ENCODE results near the gene TSPAN2. TPM values are rescaled to one million over a fixed set of nuclear protein-coding genes. Genes with fewer than 3 reads are reported as not detected.

Gene TSPAN2
- total and polyA plus RNA-seq, 9 of the 15 experiments (the other 6 are each of a cell fraction or from before 2014, with no cell fraction given) = not detected

GRCh38 chr1:115031595-115031994 is 57.7 kb downstream of the TSPAN2 start (continued):
- TF ChIP-seq RHOXF2B (CRISPR knock-in tag; conservative IDR thresholded peaks at IDR 0.05) (no peak), TFAP4 (CRISPR knock-in tag; IDR thresholded peaks at IDR 0.05; ENCODE audit: borderline replicate concordance) (no peak), THAP7 (CRISPR knock-in tag; IDR thresholded peaks at IDR 0.05) (no peak), DDX20 (tag; IDR thresholded peaks at IDR 0.05; ENCODE audit: low read depth) (no peak), ZNF197 (CRISPR knock-in tag; IDR thresholded peaks at IDR 0.05; ENCODE audit: low read depth) (no peak), ZNF408 (CRISPR knock-in tag; IDR thresholded peaks at IDR 0.05; ENCODE audit: low read depth) (no peak), ZNF174 (CRISPR knock-in tag; IDR thresholded peaks at IDR 0.05) (no peak)

GRCh38 chr1:115029526-115029925 is 59.8 kb downstream of the TSPAN2 start, which contains the start of gene TSHB:
Gene TSHB, plus strand, starts transcription at chr1:115029826. Its CDS starts 3,537 bp downstream, at chr1:115033363.
- BruUV-seq (replicated peaks) = no TSS peak
- Histone ChIP-seq H3K79me2 (ENCODE audit: control insufficient read depth, insufficient read depth, low read length) (no peaks in the 10 kb centered on the region), H3K4me1 (replicated peaks in 1 of 2; ENCODE audit: control insufficient read depth in 2 of 2, insufficient read depth in 2 of 2, low read length in 2 of 2) (no peaks in the 10 kb centered on the region), H2AFZ (ENCODE audit: low read depth, low read length) (no peak within 1 kb of the TSS), H3K4me2 (ENCODE audit: insufficient read depth, low read length) (no peak within 1 kb of the TSS), H4K20me1 (replicated peaks; ENCODE audit: control insufficient read depth, insufficient read depth, low read length) (no peaks in the 10 kb centered on the region), H3K27ac (ENCODE audit: extremely low read depth, low read depth, low read length) (no peak within 1 kb of the TSS), H3K9me1 (ENCODE audit: control insufficient read depth, insufficient read depth, low read length) (no peaks in the 10 kb centered on the region), H3K9ac (ENCODE audit: insufficient read depth in 1 of 2, low read depth in 2 of 2, low read length in 2 of 2) (no peak within 1 kb of the TSS), H3K27me3 (ENCODE audit: control insufficient read depth in 2 of 2, insufficient read depth in 2 of 2, low read length in 2 of 2) (no peaks in the 10 kb centered on the region), H3K36me3 (ENCODE audit: control insufficient read depth, insufficient read depth, low read length) (no peaks in the 10 kb centered on the region), H3K9me3 (replicated peaks; ENCODE audit: control insufficient read depth, insufficient read depth, low read depth, low read length) (no peaks in the 10 kb centered on the region), H3K4me3 (no peak within 1 kb of the TSS)
- ATAC-seq (no peak), DNase-seq (ENCODE audit: extremely low read depth in 1 of 4, low spot score in 3 of 4) (no peak), FAIRE-seq (no peak)
- intact Hi-C loops (cut with micrococcal nuclease) = no loop called here
- ChIA-PET CTCF (ENCODE audit: low intra/inter-chr PET ratio) (no interaction called here), POLR2A (no interaction called here)
- in situ Hi-C loops (cut with MboI) = no loop called here
- TF ChIP-seq E2F8 (IDR thresholded peaks at IDR 0.05; ENCODE audit: low read depth, partially characterized antibody) (no peak), SREBF1 (IDR thresholded peaks at IDR 0.05; ENCODE audit: borderline replicate concordance, low read depth, low read length) (no peak)

Measured in K562 (cell line).